Fibroblast of peridontal ligament (primary cell): Measurements from ENCODE around the gene USH1G.
"Not testable (repeated sequence)": the region's sequence is repeated elsewhere in the genome, so short reads cannot be mapped to it uniquely, and the experiment has no call there.

Experiments used
- DNase-seq: peaks from one replicate; pipeline ENCODE4 v3.0.0-alpha.2; 2010; ENCODE audit errors: extremely low read depth

Gene USH1G

GRCh38 chr17:74875155-74875976 is 47.7 kb downstream of the USH1G start:
- no peak for DNase-seq

GRCh38 chr17:74874615-74875037 is 48.4 kb downstream of the USH1G start:
- DNase-seq = no peak

- peak; percentile 5 for DNase-seq
Observed at GRCh38 chr17:74873874-74874614, 49.0 kb downstream of the USH1G start.

- DNase-seq = peak; percentile 100
Observed at GRCh38 chr17:74873037-74873873, 49.8 kb downstream of the USH1G start.

- DNase-seq = no peak
Observed at GRCh38 chr17:74872313-74873036, 50.6 kb downstream of the USH1G start, which contains the start of gene FDXR. TSS of gene FDXR (minus strand) at chr17:74872994. CDS start at chr17:74872944, 50 bp downstream.

- no peak for DNase-seq
Observed at GRCh38 chr17:74871356-74872076, 51.5 kb downstream of the USH1G start.

GRCh38 chr17:74870512-74870911 is 52.5 kb downstream of the USH1G start:
- DNase-seq = peak; percentile 47

GRCh38 chr17:74870028-74870427 is 53.0 kb downstream of the USH1G start:
- not testable (repeated sequence) for DNase-seq

GRCh38 chr17:74868908-74869255 is 54.2 kb downstream of the USH1G start:
- no peak for DNase-seq

GRCh38 chr17:74868251-74868907 is 54.7 kb downstream of the USH1G start:
- no peak for DNase-seq

GRCh38 chr17:74866198-74866835 is 56.7 kb downstream of the USH1G start:
- no peak for DNase-seq
